ENCODE measurements around the gene MELK.

The MELK gene

GRCh38 chr9:36637491-36638270 lies 65.0 kb downstream of the MELK start:
- H3K4me3 ChIP-seq (ENCODE audit: low read depth, low read length): no peak overlapping the region
- no peak for DNase-seq (ENCODE audit: low read depth)
- TF ChIP-seq CTCF (IDR thresholded peaks at IDR 0.05; ENCODE audit: low read depth, low read length, missing control alignments): no peak

- no peak overlapping the region for H3K4me3 ChIP-seq (ENCODE audit: low read depth, low read length)
- no peak for TF ChIP-seq CTCF (IDR thresholded peaks at IDR 0.05; ENCODE audit: low read depth, low read length, missing control alignments)
- no peak for DNase-seq (ENCODE audit: low read depth)
Measured at GRCh38 chr9:36640771-36641381, 68.2 kb downstream of the MELK start.

- H3K4me3 ChIP-seq (ENCODE audit: low read depth, low read length): no peak overlapping the region
Measured at GRCh38 chr9:36642817-36643216, 70.1 kb downstream of the MELK start.

GRCh38 chr9:36656842-36657241 lies 84.1 kb downstream of the MELK start:
- no peak overlapping the region for H3K4me3 ChIP-seq (ENCODE audit: low read depth, low read length)
- DNase-seq (ENCODE audit: low read depth): no peak
- no peak for TF ChIP-seq CTCF (IDR thresholded peaks at IDR 0.05; ENCODE audit: low read depth, low read length, missing control alignments)

More at GRCh38 chr9:36642817-36643216, 70.1 kb downstream of the MELK start:
- DNase-seq (ENCODE audit: low read depth): no peak
- no peak for TF ChIP-seq CTCF (IDR thresholded peaks at IDR 0.05; ENCODE audit: low read depth, low read length, missing control alignments)

- no peak for TF ChIP-seq CTCF (IDR thresholded peaks at IDR 0.05; ENCODE audit: low read depth, low read length, missing control alignments)
- DNase-seq (ENCODE audit: low read depth): no peak
- H3K4me3 ChIP-seq (ENCODE audit: low read depth, low read length): no peak overlapping the region
Measured at GRCh38 chr9:36659500-36659899, 86.8 kb downstream of the MELK start.

GRCh38 chr9:36664806-36665205 lies 92.1 kb downstream of the MELK start:
- H3K4me3 ChIP-seq (ENCODE audit: low read depth, low read length): no peak overlapping the region
- DNase-seq (ENCODE audit: low read depth): no peak
- TF ChIP-seq CTCF (IDR thresholded peaks at IDR 0.05; ENCODE audit: low read depth, low read length, missing control alignments): no peak

Measured in GM12864 (cell line).